NCI-H2171 treated with DMSO at 0.1 percent for 48 hours (cell line): ENCODE results near the gene RGL3.
"Not testable (repeated sequence)": the region's sequence is repeated elsewhere in the genome, so short reads cannot be mapped to it uniquely, and the experiment has no call there.

Experiments used
- DNase-seq: peaks from one replicate; lab custom pipeline; 2025; lab: John Stamatoyannopoulos, UW

Gene RGL3, protein sequence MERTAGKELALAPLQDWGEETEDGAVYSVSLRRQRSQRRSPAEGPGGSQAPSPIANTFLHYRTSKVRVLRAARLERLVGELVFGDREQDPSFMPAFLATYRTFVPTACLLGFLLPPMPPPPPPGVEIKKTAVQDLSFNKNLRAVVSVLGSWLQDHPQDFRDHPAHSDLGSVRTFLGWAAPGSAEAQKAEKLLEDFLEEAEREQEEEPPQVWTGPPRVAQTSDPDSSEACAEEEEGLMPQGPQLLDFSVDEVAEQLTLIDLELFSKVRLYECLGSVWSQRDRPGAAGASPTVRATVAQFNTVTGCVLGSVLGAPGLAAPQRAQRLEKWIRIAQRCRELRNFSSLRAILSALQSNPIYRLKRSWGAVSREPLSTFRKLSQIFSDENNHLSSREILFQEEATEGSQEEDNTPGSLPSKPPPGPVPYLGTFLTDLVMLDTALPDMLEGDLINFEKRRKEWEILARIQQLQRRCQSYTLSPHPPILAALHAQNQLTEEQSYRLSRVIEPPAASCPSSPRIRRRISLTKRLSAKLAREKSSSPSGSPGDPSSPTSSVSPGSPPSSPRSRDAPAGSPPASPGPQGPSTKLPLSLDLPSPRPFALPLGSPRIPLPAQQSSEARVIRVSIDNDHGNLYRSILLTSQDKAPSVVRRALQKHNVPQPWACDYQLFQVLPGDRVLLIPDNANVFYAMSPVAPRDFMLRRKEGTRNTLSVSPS

DNA sequence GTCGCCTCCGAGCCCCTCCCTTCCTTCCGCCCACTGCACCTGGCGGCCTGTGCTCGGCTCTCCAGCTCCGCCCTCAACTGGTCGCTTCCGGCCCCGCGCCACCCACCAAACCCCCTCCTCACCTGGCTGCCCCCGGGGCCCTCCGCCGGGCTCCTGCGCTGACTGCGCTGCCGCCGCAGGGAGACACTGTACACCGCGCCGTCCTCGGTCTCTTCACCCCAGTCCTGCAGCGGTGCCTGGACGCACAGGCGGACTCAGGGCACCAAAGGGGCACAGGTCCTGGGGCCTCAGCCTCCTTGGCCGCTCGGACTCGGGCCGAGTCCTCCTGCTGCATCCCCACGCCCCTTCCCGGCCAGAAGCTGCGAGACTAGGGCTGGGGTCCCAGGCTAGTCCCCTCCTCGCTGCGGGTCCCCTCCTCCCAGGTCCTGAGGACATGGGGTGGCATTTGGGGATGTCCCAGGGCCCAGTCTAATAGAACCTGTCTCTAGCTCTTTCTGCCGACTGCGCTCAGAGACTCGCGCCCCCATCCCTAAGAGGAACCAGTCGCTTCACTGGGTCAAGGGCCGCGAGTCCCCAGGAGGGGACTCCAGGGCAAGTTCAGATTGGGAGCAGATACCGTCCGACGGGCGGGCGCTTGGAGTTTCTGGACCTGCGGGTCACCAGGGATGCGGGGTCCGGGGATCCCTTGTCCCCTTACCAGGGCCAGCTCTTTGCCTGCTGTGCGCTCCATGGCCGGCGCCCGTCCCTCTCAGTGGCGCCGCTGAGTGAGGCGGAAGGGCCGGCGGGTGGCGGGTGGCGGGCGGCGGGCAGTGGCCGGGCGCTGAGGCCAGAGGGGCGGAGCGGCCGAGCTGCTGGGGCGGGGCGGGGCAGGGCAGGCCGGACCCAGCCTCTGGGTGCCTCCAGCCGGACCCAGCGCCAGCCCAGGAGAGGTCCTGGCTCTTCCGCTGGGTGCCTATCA lies at the start of gene RGL3:
RGL3 (minus strand) TSS at position 766 of the 958 bp plus-strand sequence; CDS start at position 730, 36 bp downstream.
- DNase-seq, result no peak

DNA sequence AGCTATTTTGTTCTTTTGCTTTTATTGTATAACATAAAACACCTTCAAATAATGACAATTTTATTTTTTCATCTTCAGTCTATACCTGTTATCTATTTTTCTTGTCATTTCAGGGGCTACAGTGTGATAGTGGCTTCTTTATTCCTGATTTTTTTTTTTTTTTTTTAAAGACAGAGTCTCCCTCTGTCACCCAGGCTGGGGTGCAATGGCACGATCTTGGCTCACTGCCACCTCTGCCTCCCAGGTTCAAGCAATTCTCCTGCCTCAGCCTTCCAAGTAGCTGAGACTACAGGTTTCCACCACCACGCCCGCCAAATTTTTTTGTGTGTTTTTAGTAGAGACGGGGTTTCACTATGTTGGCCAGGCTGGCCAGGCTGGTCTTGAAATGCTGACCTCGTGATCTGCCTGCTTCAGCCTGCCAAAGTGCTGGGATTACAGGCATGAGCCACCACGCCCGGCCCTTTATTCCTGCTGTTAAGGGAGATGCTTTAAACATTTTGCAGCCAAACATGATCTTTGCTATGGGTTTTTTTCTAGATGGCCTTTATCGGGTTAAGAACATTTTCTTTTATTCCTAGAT lies 49.2 kb upstream of the RGL3 start:
- DNase-seq, result not testable (repeated sequence)

DNA sequence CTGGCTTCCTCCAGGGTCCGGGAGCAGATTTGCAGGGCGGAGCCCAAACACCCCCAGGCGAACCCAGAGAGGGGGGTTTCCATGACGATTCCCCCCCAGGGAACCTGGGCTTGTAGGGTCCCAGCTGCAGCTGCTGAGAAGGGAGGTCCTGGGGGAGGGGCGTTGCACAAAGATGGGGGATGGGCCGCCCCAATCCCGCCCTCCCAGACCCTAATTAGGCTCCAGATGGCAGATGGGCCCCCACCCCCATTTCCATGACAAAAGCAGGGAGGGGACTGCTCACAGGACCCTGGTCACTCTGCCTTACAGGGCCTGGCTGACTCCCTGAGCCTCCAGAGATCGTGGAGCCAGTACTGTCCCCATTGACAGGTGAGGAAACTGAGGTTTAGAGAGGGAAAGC lies 46.5 kb upstream of the RGL3 start:
- peak; percentile 37 for DNase-seq

DNA sequence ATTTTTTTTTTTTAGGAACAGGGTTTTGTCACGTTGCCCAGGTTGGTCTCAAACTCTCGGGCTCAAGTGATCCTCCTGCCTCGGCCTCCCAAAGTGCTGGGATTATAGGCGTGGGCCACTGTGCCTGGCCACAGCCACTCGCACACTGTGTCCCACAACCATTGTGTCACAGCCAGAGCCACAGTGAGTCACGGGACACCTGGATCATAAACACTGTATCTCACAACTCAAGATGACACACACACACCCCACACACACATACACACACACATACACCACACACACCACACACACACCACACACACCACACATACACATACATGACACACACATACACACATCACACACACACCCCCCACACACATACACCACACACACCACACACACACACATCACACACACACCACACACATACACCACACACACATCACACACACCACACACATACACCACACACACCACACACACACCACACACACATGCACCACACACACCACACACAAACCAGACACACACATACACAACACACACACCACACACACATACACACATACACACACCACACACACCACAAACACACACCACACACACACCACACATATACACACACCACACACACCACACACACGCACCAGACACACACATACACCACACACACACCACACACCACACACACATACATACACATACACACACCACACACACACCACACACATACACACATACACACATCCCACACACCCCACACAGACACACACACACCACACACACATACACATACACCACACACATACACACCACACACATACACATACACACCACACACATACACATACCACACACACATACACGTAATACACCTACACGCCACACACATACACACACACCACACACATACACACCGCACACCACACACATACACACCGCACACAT lies 45.5 kb upstream of the RGL3 start:
- DNase-seq, result no peak

DNA sequence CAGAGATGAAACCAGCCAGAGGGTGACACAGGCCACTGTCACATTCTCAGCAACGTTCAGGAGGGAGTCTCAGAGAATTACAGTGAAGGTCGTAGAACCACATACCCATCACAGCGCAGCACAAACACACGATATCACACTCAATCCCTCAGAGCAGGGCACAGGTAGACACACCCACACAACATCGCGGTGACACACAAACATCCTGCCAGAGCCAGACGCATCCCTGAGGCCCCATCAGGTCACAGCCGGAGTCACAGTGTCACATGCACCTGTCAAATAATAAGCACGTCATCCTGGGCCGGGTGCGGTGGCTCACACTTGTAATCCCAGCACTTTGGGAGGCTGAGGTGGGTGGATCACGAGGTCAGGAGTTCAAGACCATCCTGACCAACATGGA lies 44.3 kb upstream of the RGL3 start:
- DNase-seq, result no peak

DNA sequence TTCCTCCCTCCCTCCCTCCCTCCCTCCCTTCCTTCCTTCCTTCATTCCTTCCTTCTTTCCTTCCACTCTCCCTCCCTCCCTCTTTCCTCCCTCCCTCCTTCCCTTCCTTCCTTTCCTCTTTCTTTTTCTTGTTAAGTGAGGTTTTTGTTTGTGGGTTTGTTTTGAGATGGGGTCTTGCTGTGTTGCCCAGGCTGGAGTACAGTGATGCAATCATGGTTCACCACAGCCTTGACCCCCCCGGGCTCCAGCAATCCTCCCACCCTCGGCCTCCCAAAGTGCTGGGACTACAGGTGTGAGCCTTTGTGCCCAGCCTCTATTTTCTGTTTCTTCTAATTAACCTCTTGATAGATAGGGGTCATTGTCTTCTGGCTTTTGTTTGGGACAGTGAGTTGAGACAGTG lies 42.3 kb upstream of the RGL3 start:
- no peak for DNase-seq

DNA sequence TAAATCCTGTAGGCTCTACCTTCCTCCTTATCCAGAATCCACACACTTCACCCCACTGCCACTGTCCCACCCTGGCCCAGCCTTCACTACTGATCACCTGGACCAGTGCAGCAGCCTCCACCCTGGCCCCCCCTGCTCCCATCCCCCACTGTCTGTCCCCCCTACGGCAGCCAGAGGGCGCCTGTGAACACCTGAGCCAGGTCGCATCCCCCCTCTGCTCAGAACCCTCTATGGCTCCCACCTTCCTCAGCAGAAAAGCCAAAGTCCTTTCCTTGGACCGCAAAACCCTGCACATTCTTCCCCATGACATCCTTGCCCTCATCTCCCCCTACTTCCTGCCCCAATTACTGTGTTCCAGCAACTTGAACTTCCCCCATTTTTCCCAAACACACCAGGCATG lies 41.1 kb upstream of the RGL3 start:
- DNase-seq, result no peak

DNA sequence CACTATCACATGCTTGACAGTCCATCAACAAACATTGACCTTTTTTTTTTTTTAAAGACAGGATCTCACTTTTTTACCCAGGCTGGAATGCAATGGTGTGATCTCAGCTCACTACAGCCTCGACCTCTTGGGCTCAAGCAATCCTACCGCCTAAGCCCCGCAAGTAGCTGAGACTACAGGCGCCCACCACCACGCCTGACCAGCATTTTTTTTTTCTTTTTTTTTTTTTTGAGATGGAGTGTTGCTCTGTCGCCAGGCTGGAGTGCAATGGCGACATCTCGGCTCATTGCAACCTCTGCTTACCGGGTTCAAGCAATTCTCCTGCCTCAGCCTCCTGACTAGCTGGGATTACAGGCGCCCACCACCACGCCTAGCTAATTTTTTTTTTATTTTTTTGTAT lies 39.8 kb upstream of the RGL3 start:
- not testable (repeated sequence) for DNase-seq

DNA sequence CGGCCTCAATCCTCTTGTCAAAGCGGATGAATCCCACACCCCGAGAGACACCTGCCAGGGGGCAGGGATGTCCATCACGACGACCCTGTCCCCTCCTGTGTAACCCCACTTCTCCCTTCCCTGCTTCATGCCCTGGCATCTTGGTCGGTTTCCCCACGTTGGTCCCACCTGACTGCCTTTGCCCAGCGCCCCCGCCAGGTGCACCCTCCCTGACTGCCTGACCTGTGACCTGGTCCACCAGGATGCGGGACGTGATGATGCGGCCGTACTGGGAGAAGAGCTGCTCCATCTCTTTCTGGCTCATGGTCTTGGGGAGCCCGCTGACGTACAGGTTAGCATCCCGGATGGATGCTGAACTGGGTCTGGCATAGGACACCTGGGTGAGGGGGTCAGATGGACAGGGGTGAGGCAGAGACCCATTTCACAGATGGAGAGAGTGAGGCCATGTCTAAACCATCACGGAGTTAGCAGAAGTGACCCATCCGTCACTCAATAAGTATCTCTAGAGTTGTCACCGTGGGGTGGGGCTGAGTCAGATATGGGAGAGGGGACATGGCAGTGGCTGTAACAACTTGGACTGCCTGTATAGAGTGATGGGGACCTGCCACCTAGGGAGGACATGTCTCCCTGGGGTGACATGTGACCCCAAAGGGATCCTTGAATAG lies 39.3 kb upstream of the RGL3 start:
- no peak for DNase-seq

DNA sequence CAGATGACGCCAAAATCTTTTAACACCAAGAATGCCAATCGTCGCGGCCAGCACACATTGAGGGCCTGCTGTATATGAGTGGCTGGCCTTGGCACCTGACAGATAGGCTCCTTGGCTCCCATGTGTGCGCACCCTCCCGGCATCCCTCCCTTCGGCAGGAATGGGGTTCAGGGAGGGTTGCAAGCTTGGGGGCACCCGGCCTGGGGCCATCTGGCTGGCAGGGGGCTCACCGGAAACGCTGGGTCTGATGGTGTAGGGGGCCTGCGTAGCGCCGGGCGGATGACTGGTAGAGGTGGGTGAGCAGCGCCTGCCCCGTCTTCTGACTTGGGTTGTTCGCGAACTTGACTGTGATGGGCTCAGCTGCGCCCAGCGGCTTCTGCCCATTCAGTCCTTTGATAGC lies 38.7 kb upstream of the RGL3 start:
- DNase-seq, result no peak

DNA sequence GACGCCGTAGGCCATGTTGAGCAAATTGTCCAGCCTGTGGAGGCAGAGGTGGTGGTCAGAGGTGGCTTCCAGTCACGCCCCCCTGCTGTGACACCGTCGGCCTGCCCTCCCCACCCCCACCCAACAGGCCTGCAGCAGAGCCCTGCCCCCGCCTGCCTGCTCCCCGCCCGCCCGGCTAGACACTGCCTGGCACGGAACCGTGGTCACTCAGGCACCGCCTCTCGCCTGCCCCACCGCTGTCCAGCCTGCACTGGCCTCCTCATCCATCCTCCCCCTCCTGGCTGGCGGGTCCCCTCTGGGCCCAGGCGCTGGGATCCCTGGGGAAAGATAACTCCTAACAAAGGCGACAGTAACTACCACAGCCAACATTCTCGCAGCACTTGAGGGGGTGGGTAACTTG lies 38.0 kb upstream of the RGL3 start:
- no peak for DNase-seq

DNA sequence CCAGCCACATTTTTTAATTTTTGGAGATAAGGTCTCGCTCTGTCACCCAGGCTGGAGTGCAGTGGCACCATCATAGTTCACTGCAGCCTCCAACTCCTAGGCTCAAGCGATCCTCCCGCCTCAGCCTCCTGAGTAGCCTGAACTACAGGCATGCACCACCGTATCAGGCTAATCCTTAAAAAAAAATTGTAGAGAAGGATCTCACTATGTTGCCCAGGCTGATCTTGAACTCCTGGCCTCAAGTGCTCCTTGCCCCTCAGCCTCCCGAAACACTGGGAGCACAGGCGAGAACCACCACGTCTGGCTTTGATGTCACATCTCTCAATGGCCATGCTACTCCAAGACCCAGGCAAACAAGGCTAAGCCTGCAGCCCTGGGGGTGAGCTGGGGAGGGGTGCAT lies 37.5 kb upstream of the RGL3 start:
- DNase-seq, result no peak

DNA sequence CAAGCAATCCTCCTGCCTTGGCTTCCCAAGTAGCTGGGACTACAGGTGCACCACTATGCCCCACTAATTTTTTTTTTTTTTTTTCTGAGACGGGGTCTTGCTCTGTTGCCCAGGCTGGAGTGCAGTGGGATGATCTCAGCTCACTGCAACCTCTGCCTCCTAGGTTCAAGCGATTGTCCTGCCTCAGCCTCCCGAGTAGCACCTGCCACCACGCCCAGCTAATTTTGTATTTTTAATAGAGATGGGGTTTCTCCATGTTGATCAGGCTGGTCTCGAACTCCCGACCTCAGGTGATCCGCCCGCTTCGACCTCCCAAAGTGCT lies 36.1 kb upstream of the RGL3 start:
- not testable (repeated sequence) for DNase-seq

DNA sequence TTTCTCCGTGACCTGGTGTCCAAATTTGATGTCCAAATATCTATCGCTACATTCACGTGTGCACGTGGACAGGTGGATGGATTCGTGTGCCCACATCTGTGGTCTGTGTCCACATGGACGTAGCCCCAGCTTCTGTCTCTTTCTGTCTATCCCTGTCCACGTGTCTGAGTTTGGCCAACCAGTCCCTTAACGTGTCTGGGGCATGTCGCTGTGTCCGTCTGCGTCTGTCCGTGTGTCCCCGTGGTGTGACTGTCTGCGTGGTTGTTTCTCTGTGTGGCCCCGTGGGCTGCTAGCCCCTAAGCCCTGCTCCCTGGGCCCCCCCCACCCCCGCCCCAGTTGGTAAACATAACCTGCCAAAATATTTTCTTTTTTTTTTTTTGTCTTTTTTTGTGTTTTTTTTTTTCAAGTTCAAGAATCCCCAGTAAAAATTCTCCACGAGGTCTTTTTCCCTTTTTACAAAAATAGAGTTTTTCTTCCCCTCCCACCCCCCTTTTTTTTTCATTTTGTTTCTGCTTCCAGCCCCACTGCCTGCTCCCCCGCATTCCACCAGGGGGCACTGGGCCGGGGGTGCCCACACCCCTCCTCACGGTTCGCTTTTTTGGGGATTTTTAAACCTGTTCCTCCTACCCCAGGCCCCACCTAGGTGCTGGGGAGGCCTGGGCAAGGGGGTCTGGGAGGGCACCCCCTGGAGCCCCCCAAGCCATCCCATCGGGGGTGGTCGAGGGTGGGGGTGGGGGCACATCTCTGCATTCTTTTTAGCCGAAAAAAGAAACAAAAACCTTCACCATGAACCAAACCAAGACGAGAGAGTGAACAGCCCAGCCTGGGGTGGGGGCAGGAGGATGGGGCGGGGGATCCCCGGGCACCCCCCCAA lies 34.6 kb upstream of the RGL3 start:
- no peak for DNase-seq

DNA sequence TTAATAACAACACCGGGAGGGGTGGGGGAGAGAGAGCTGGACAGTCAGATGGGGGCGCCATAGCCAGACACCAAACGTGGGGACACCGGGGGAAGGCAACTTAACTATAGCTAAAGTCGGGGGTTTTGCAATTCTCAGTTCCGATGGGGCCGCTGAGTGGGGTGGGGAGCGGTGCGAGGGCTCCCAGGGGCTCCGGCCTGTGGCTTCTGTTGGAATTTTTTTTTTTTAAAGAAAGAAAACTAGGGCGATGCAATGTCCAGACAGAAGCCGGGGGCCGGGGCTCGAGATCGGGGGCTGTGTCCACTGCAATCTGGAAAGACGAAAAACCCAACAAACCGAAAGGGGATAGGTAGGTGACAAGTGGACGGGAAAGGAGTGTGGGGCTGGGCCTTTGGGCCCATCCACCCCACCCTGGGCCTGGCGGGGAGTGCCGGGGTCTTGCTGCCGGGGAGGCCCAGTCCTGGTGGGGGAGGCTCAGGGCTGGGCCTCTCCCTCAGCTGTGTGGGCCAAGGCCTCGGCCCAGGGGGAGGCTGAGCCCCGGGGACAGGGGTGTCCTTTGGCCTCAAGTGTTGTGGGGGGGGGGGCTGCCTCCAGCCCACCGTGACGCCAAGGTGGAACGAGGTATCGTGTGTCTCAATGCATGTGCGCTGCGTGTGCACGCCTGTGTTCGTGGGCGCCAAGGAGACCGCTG lies 33.7 kb upstream of the RGL3 start:
- DNase-seq, result no peak

DNA sequence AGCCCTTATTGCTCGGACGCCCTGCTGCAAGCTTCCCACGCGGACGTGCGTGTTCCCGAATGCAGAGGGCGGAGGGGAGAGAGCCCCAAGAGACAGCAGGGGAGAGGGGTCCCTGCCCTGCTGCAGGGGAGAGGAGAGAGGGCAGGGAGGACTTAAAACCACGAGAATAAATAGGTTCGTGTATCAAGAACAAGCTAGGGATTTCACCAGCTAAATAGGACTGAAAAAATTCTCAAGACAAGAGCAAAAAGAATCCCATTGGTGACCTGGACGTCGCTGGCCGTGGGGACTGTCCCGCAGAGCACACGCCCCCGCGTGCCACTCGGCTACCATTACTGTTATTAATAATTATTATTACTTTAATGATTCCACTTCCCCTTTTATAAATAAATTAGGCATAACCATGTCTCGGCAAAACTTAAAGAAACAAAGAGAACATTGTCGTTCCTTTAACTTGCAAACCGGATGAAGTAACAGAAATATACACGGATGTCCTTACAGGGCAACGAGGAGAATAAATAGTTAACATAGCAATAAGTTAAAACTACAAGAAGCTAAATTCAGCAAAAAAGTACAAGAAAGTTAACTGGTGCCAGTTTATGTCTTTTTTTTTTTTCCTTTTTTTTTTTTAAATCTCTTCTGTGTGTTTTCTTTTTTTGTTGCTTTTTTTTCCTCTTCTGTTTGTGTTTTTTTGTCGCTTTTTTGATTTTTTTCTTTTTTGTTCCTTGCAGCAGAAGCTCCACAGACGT lies 32.9 kb upstream of the RGL3 start:
- DNase-seq, result no peak

DNA sequence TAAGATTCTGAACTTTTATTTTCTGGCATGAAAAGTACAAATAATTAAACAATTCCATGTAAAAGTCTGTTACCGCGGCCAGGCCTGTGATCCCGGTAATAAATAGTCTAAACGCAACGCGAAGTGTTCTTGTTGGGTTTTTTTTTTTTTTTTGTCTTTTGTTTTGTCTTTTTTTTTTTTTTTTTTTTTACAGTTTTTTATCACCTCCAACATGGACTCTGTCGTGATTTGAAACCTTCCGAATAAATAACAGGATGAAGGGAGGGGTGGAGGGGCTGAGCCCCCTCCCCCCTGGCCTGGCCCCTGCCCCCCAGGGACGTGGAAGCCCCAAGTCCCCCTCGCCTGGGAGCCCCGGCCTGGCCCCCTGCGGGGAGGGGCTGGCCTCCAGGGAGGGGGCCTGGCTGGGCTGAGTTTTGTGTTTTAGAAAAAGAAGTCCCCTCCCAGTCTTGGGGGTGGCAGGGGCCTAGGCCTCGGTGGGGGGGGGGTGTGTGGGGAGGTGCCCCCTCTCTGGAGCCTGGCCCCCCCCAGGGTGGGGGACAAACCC lies 32.3 kb upstream of the RGL3 start:
- no peak for DNase-seq
